GM12874 (cell line): ENCODE data around the gene STAG1.

Experiments
- CTCF ChIP-seq: IDR thresholded peaks from 2 replicates; pipeline ENCODE4 v1.5.1; 2011; ENCODE audit warnings: low read depth, mild to moderate bottlenecking, control low read depth, low read length, moderate library complexity; ENCODE audit not compliant: insufficient read depth

STAG1 gene

GRCh38 chr3:136778865-136779264 is 26.7 kb upstream of the STAG1 start:
- no peak for TF ChIP-seq CTCF

DNA sequence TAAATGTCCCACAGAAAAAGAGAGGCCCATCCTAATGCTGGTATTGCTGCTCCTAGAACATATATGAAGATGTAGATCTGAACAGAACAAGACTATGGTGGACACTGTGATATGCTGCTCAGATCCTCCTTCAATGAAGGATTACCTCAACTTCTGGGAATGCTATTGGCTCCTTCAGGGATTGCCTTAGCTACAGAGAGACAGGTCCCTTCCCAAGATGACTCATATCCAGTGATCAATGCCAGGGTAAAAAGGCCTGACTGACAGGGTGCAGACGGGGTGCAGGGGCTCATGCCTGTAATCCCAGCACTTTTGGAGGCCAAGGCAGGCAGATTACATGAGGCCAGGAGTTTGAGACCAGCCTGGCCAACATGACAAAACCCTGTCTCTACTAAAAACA is 20.5 kb upstream of the STAG1 start:
- TF ChIP-seq CTCF, result no peak

GRCh38 chr3:136758160-136759102 is 6.3 kb upstream of the STAG1 start:
- TF ChIP-seq CTCF, result peak; percentile 42; the same call in 1 of the 2 replicates

DNA sequence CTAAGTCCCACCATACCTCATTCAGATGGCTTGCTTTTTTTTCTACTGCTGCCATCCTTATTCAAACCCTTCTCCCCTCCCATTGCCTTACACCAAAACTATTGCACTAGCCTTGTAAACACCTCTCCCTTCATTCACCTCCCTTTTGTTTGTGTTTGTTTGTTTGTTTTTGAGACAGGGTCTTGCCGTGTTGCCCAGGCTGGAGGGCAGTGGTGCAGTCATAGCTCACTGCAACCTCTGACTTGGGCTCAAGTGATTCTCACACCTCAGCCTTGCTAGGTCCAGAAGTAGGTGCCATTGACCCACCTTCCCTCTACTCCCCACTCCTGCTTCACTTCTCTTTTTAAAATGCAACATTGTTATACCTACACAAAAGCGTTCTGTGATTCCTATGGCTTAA is 3.0 kb upstream of the STAG1 start:
- TF ChIP-seq CTCF, result no peak

- no peak for TF ChIP-seq CTCF
Measured at GRCh38 chr3:136753326-136753939, 1.3 kb upstream of the STAG1 start.

GRCh38 chr3:136752422-136753325 is 496 bp upstream of the STAG1 start:
- TF ChIP-seq CTCF, result 0 out of 2 replicates have a peak, but pooled peaks have one; percentile 9
